ENCODE results near the gene PHOX2B.
"Not testable (repeated sequence)": the region's sequence is repeated elsewhere in the genome, so short reads cannot be mapped to it uniquely, and the experiment has no call there.

The PHOX2B gene

DNA sequence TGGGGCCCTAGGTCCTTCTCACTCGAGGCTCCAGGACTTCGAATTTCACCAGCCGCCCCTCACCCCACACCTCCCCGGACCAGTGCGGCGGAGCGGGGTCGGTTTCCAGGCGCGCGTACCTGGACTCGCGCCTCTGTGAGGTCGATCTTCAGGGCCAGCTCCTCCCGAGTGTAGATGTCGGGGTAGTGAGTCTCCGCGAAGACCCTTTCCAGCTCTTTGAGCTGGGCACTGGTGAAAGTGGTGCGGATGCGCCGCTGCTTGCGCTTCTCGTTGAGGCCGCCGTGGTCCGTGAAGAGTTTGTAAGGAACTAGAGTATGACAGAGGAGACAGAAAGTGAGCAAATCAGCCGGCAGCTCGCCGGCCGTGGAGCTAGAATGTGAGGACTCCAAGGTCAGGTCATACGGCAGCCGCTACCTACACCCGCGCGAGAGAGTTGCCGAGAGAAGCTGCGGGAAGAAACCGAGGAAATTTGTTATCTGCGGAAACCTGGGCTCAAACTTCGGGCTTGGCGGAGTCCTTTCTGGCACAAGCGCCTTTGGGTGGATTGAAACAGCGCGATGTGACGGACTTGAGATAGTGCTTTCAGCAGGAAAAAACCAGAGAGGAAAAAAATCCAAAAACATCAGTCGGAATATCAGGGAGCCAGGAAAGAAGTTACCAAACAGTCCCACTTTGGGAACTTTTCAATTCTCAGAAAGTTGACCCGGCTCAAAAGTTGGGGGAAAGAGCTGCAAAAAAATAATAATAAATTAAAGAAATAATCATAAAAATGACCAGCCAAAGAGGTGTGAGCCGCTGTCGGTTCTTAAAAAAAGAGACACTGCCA, 1.1 kb downstream of the PHOX2B start:
- FAIRE-seq: no peak

GRCh38 chr4:41746440-41747229, 1.9 kb downstream of the PHOX2B start:
- no peak for FAIRE-seq

- FAIRE-seq: no peak
Measured at GRCh38 chr4:41746025-41746439, 2.5 kb downstream of the PHOX2B start.

GRCh38 chr4:41745292-41746024, 3.1 kb downstream of the PHOX2B start:
- FAIRE-seq: no peak

- FAIRE-seq: no peak
Measured at GRCh38 chr4:41744572-41745291, 3.8 kb downstream of the PHOX2B start.

DNA sequence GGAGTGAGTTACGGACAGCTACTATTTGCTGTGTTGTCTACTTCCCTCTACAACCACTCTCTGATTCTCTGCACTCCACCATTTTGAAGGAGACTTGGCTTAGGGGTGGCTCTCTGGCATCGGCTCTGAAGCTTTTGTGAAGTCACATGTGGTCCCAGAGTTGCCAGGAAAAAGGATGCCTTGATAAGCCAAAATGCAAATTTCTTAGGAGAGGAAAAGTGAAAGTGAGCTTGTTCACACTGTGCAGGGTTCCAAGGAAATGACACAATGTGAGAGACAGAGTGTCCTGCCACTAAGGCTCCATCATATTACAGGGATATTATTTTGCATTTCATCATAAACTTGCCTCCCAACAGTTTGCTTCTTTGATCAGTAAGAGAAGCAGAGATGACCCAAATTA, 7.2 kb downstream of the PHOX2B start:
- FAIRE-seq: no peak

DNA sequence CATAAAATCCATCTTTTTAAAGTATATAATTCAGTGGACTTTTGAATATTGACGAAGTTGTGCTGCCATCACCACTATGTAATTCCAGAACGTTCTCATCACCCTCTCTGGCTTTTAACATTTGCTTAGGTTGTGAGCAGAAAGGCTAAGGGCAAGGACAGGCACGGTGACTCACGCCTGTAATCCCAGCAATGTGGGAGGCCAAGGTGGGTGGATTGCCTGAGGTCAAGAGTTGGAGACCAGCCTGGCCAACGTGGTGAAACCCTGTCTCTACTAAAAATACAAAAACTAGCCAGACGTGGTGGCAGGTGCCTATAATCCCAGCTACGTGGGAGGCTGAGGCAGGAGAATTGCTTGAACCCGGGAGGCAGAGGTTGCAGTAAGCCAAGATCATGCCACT, 11.0 kb downstream of the PHOX2B start:
- FAIRE-seq: not testable (repeated sequence)

GRCh38 chr4:41734371-41734770, 14.2 kb downstream of the PHOX2B start:
- FAIRE-seq: no peak

DNA sequence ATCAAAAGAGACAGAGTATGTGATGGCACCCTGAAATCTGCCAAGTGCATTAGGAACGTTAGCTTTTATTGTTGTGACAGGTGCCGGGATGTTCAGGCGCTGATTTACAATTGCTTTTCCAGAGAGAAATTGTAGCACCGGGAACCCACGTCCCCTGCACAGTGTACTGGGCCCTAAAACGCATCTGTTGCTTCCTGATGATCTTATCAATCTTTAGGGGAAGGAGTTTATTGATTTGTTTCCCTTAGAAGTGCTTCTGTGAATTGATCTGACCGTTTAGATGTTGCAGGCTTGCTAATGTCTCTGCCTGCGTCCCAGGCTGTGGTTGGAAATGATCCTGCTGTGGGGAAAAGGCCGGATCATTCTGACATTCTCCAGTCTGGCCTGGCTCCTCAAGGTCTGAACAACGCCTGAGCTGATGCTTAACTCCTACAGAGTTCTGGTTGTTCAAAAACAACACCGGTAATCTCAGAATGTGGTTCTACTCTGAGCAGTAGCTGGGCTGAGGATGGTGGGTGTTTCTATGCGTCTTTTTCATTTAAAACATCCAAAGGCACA, 16.9 kb downstream of the PHOX2B start:
- FAIRE-seq: no peak

GRCh38 chr4:41728573-41728913, 20.0 kb downstream of the PHOX2B start:
- FAIRE-seq: no peak

DNA sequence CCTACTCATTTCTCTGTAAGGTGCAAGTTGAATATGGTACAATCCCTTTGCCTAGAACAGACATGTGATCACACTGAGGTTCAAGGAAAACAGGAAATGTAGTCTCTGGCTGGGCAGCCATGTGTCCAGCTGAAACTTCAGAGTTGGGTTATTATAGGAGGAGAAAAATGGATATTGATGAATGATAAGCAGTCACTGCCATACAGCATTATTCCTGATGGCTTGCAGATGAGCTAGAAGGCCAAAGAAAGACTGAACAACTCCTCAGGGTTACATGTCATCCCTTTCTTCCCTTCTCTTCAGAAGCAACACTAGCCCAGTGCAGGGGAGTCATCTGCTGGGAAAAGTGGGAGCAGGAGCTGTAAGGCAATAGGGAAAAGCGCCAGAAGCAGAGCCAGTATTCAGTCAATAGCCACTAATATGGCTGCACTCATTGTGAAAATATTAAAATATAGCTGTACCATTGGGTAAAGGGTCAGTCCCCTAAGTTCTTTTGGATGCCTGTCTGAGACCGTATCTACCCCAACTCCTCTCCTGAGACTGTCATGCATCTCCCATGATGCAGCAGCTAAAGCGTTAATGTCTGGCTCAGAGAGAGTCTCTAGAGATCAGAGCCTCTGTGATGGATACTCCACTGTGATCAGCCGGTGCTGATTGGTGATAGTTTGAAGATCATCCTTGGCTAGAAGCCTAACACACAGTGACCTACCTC, 20.5 kb downstream of the PHOX2B start:
- no peak for FAIRE-seq

DNA sequence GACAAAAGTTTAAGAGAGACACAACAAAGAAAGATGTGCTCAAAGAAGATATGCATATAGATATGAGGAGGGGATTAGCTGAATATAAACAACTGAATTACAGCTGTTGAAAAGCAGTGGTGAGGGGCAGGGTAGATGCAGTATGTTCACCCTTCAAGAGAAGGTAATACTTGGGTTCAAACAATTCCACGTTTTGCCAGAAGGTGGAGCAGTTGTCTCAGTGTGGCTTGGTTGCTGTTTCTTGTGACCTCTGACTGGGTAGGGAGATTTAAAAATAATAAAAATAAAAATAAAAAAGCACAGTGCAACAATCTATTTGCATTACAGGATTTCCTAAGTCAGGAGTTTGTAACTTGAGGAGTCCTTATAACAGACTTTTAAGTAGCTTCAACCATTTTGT, 23.3 kb downstream of the PHOX2B start:
- no peak for FAIRE-seq

GRCh38 chr4:41723286-41723685, 25.2 kb downstream of the PHOX2B start:
- no peak for FAIRE-seq

DNA sequence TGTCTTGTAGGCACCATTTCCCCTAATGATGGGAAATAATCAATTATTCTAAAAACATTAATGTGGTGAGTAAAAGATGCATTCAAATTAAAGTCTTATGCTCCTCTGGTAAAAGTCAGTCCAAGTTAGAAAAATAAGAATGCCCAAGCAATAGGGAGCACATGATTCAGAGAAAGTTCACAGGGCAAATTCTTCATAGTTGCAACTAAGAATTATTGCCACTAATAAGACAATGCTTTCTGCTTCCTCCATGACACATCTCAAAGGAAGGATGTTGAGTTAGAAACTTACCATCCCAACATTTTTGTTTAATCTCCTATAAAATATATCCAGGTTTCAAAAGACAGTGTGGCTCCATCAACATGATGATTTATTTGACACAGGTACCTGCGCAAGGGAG, 26.3 kb downstream of the PHOX2B start:
- FAIRE-seq: no peak

- FAIRE-seq: no peak
Measured at GRCh38 chr4:41719417-41719816, 29.1 kb downstream of the PHOX2B start.

DNA sequence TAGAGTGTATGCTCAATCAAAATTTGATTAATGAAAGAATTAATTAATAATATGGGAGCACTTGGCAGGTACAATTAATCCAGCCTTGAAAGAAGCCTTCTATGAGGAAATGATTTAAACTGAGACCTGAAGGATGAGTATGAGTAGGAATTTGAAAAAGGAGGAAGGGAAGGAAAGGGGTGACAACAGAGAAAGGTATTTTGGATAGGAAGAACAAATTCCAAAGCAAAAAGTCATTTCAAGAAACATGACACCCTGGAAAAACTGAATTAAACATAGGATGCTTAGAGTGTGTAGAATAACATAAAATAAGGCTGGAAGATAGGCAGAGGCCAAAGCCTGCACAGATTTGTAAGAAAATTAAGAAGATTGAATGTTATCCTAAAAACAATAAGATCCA, 29.6 kb downstream of the PHOX2B start:
- no peak for FAIRE-seq

GRCh38 chr4:41715155-41715554, 33.4 kb downstream of the PHOX2B start:
- FAIRE-seq: no peak

GRCh38 chr4:41714364-41715000, 34.0 kb downstream of the PHOX2B start:
- no peak for FAIRE-seq

- no peak for FAIRE-seq
Measured at GRCh38 chr4:41713768-41714167, 34.8 kb downstream of the PHOX2B start.

DNA sequence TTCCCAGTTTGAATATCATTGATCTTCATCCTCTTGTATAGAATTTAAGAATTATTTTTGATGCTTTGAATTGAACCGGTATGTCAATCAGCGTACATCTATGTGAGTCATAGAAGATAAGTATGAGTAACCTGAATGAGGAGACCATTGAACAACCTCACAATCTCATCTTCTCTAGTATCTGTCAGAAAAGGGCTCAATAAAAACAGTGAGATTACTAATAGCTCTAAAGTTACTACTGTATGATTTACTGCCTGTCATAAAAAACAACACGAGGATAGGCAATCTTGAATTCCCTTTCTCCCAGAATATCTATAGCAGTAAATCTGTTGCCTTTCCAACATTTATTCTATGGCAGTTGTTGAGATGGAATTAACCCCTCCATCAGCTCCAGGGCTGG, 36.1 kb downstream of the PHOX2B start:
- no peak for FAIRE-seq

GRCh38 chr4:41711654-41712053, 36.9 kb downstream of the PHOX2B start:
- not testable (repeated sequence) for FAIRE-seq
